Ascending aorta (tissue), 2 donors: ENCODE data around the gene ZBTB7C. TPM values are rescaled to one million over a fixed set of nuclear protein-coding genes. Genes with fewer than 3 reads are reported as not detected.
A peak's percentile ranks its signal among the peaks of the same experiment; 100 is the strongest.

Experiments
- DNase-seq, 2 donors: peaks; one replicate each; pipeline ENCODE4 v3.0.0-alpha.2; 2019; ENCODE audit warnings: low spot score in 2 of 2
- H3K27ac ChIP-seq, 2 donors: fragments of 200-600 bp; sonication (generic); one replicate each; pipeline ENCODE4 v1.5.1; 2016 to 2017; ENCODE audit warnings: mild to moderate bottlenecking in 1 of 2
- H3K27me3 ChIP-seq: fragments of 200-600 bp; sonication (generic); one replicate; pipeline ENCODE4 v1.5.1; 2017
- H3K36me3 ChIP-seq, 2 donors: fragments of 200-600 bp; sonication (generic); one replicate each; pipeline ENCODE4 v1.5.1; 2016
- H3K4me1 ChIP-seq, 2 donors: fragments of 200-600 bp; sonication (generic); one replicate each; pipeline ENCODE4 v1.5.1; 2016 to 2017; ENCODE audit warnings: mild to moderate bottlenecking in 1 of 2
- H3K4me3 ChIP-seq, 2 donors: fragments of 200-600 bp; sonication (generic); one replicate each; pipeline ENCODE4 v1.5.1; 2016 to 2017; ENCODE audit warnings: mild to moderate bottlenecking in 1 of 2
- H3K9me3 ChIP-seq, 2 donors: fragments of 200-600 bp; sonication (generic); one replicate each; pipeline ENCODE4 v1.5.1; 2016
- CTCF ChIP-seq, 3 experiments: fragments of 200-600 bp in 2 of 3; fragments of 450-650 bp in 1 of 3; sonication (generic) in 2 of 3; IDR thresholded peaks; one replicate each; pipeline ENCODE4 v1.5.1; 2016 to 2019; ENCODE audit warnings: antibody characterized with exemption in 3 of 3, mild to moderate bottlenecking in 1 of 3, moderate library complexity in 1 of 3
- intact Hi-C: fragments of 100-400 bp; cut with DNase I; formaldehyde crosslinking; loops from one replicate; pipeline ENCODE4 v1.15.1; 2023
- total RNA-seq: library from RNA; depleted of rRNA; stranded (reverse); fragments of >200 nt; gene quantifications from one replicate; pipeline ENCODE4 v1.1.0, GENCODE V29; 2016

The ZBTB7C gene
- total RNA-seq, 1 donor from 2014 or later: 8.1 TPM

GRCh38 chr18:48173557-48173956 is 235.6 kb downstream of the ZBTB7C start:
- peak in 1 of 2 donors; percentile 25 for DNase-seq
- Histone ChIP-seq H3K27ac (no peak overlapping the region), H3K4me1 (no peaks in the 10 kb centered on the region), H3K4me3 (no peak overlapping the region), H3K9me3 (no peaks in the 10 kb centered on the region), H3K36me3 (no peaks in the 10 kb centered on the region), H3K27me3 (no peaks in the 10 kb centered on the region)
- intact Hi-C loops: no loop called here
- TF ChIP-seq CTCF (IDR thresholded peaks at IDR 0.05): no peak

GRCh38 chr18:48172226-48173006 is 236.8 kb downstream of the ZBTB7C start:
- no peak overlapping the region for H3K4me3 ChIP-seq
- H3K27me3 ChIP-seq: no peaks in the 10 kb centered on the region
- no peak for TF ChIP-seq CTCF (IDR thresholded peaks at IDR 0.05)
- no peaks in the 10 kb centered on the region for H3K4me1 ChIP-seq
- H3K9me3 ChIP-seq: no peaks in the 10 kb centered on the region
- H3K36me3 ChIP-seq: no peaks in the 10 kb centered on the region
- DNase-seq: peak in 1 of 2 donors; percentile 54
- intact Hi-C loops: no loop called here
- H3K27ac ChIP-seq: no peak overlapping the region

GRCh38 chr18:48171490-48172188 is 237.5 kb downstream of the ZBTB7C start:
- intact Hi-C loops: no loop called here
- peak in 1 of 2 donors; percentile 51 for DNase-seq
- Histone ChIP-seq H3K27ac (no peak overlapping the region), H3K4me3 (no peak overlapping the region), H3K27me3 (no peaks in the 10 kb centered on the region), H3K4me1 (no peaks in the 10 kb centered on the region), H3K36me3 (no peaks in the 10 kb centered on the region), H3K9me3 (no peaks in the 10 kb centered on the region)
- no peak for TF ChIP-seq CTCF (IDR thresholded peaks at IDR 0.05)

- Histone ChIP-seq H3K9me3 (no peaks in the 10 kb centered on the region), H3K36me3 (no peaks in the 10 kb centered on the region), H3K27ac (no peak overlapping the region), H3K4me1 (no peaks in the 10 kb centered on the region), H3K27me3 (no peaks in the 10 kb centered on the region), H3K4me3 (no peak overlapping the region)
- intact Hi-C loops: no loop called here
- peak in 1 of 2 donors; percentile 45 for DNase-seq
- no peak for TF ChIP-seq CTCF (IDR thresholded peaks at IDR 0.05)
Measured at GRCh38 chr18:48170651-48171050, 238.5 kb downstream of the ZBTB7C start.

- no peaks in the 10 kb centered on the region for H3K27me3 ChIP-seq
Measured at GRCh38 chr18:48168861-48169260, 240.3 kb downstream of the ZBTB7C start.

More at GRCh38 chr18:48168861-48169260, 240.3 kb downstream of the ZBTB7C start:
- H3K4me3 ChIP-seq: no peak overlapping the region
- H3K36me3 ChIP-seq: no peaks in the 10 kb centered on the region
- H3K4me1 ChIP-seq: no peaks in the 10 kb centered on the region
- no peaks in the 10 kb centered on the region for H3K9me3 ChIP-seq
- DNase-seq: peak in 1 of 2 donors; percentile 40
- intact Hi-C loops: no loop called here
- TF ChIP-seq CTCF (IDR thresholded peaks at IDR 0.05): no peak
- no peak overlapping the region for H3K27ac ChIP-seq
